HG03469 (cell line): ENCODE data around the gene RERE.
"Not testable (repeated sequence)": the region's sequence is repeated elsewhere in the genome, so short reads cannot be mapped to it uniquely, and the experiment has no call there.

Experiments
- ATAC-seq: cut with Tn5 transposase; IDR thresholded peaks from one replicate; pipeline ENCODE4 v1.9.1; 2021; ENCODE audit warnings: mild to moderate bottlenecking, moderate library complexity, moderate number of reproducible peaks; ENCODE audit not compliant: unreplicated experiment

The RERE gene

GRCh38 chr1:8525216-8525557 lies 292.3 kb downstream of the RERE start:
- no peak for ATAC-seq

- no peak for ATAC-seq
Measured at GRCh38 chr1:8524627-8525157, 292.7 kb downstream of the RERE start.

GRCh38 chr1:8523666-8524206 lies 293.7 kb downstream of the RERE start:
- no peak for ATAC-seq

GRCh38 chr1:8520483-8520966 lies 296.9 kb downstream of the RERE start:
- no peak for ATAC-seq

- ATAC-seq: no peak
Measured at GRCh38 chr1:8519167-8519566, 298.3 kb downstream of the RERE start.

- no peak for ATAC-seq
Measured at GRCh38 chr1:8518490-8518801, 299.0 kb downstream of the RERE start.

- no peak for ATAC-seq
Measured at GRCh38 chr1:8517661-8518489, 299.6 kb downstream of the RERE start.

- ATAC-seq: no peak
Measured at GRCh38 chr1:8516793-8517556, 300.5 kb downstream of the RERE start.

GRCh38 chr1:8516278-8516777 lies 301.1 kb downstream of the RERE start:
- no peak for ATAC-seq

- ATAC-seq: no peak
Measured at GRCh38 chr1:8512504-8512903, 304.9 kb downstream of the RERE start.

- no peak for ATAC-seq
Measured at GRCh38 chr1:8510041-8510823, 307.2 kb downstream of the RERE start.

- no peak for ATAC-seq
Measured at GRCh38 chr1:8509579-8509978, 307.9 kb downstream of the RERE start.

- no peak for ATAC-seq
Measured at GRCh38 chr1:8506995-8507615, 310.3 kb downstream of the RERE start.

GRCh38 chr1:8506456-8506855 lies 311.0 kb downstream of the RERE start:
- ATAC-seq: no peak

GRCh38 chr1:8503842-8504241 lies 313.6 kb downstream of the RERE start:
- ATAC-seq: no peak

- not testable (repeated sequence) for ATAC-seq
Measured at GRCh38 chr1:8502949-8503348, 314.5 kb downstream of the RERE start.

- ATAC-seq: no peak
Measured at GRCh38 chr1:8497210-8497819, 320.1 kb downstream of the RERE start.

GRCh38 chr1:8496473-8496872 lies 321.0 kb downstream of the RERE start:
- ATAC-seq: no peak

- ATAC-seq: no peak
Measured at GRCh38 chr1:8495928-8496401, 321.5 kb downstream of the RERE start.

GRCh38 chr1:8494681-8495080 lies 322.8 kb downstream of the RERE start:
- no peak for ATAC-seq
